ENCODE results near the gene DUSP7.

Gene DUSP7

GRCh38 chr3:52056521-52056967 is at the start of gene DUSP7:
Gene DUSP7 (minus strand): TSS chr3:52056571. CDS start chr3:52056366, 205 bp downstream.
- no peak for DNase-seq

GRCh38 chr3:52104684-52105640 is 48.6 kb upstream of the DUSP7 start:
- DNase-seq = no peak

- DNase-seq = no peak
Observed at GRCh38 chr3:52102934-52103333, 46.6 kb upstream of the DUSP7 start.

- DNase-seq = no peak
Observed at GRCh38 chr3:52099001-52099401, 42.6 kb upstream of the DUSP7 start.

GRCh38 chr3:52097851-52098507 is 41.6 kb upstream of the DUSP7 start:
- no peak for DNase-seq

- no peak for DNase-seq
Observed at GRCh38 chr3:52095990-52096775, 39.8 kb upstream of the DUSP7 start.

GRCh38 chr3:52094571-52095485 is 38.5 kb upstream of the DUSP7 start:
- no peak for DNase-seq

- DNase-seq = no peak
Observed at GRCh38 chr3:52093756-52094545, 37.6 kb upstream of the DUSP7 start.

- no peak for DNase-seq
Observed at GRCh38 chr3:52092891-52093290, 36.5 kb upstream of the DUSP7 start.

- DNase-seq = no peak
Observed at GRCh38 chr3:52092271-52092660, 35.9 kb upstream of the DUSP7 start.

GRCh38 chr3:52091586-52092270 is 35.4 kb upstream of the DUSP7 start:
- no peak for DNase-seq

- no peak for DNase-seq
Observed at GRCh38 chr3:52090933-52091468, 34.6 kb upstream of the DUSP7 start.

- DNase-seq = no peak
Observed at GRCh38 chr3:52090131-52090932, 34.0 kb upstream of the DUSP7 start.

GRCh38 chr3:52089691-52090090 is 33.3 kb upstream of the DUSP7 start:
- DNase-seq = no peak

GRCh38 chr3:52088445-52089367 is 32.3 kb upstream of the DUSP7 start:
- DNase-seq = no peak

GRCh38 chr3:52087731-52088130 is 31.4 kb upstream of the DUSP7 start:
- no peak for DNase-seq

GRCh38 chr3:52086976-52087663 is 30.7 kb upstream of the DUSP7 start:
- DNase-seq = no peak

- no peak for DNase-seq
Observed at GRCh38 chr3:52086461-52086860, 30.1 kb upstream of the DUSP7 start.

All from cerebellar nuclear complex (tissue), 1 donor.